Measurements from ENCODE around the gene NSD1. TPM values are rescaled to one million over a fixed set of nuclear protein-coding genes. Genes with fewer than 3 reads are reported as not detected.

Gene NSD1
- total RNA-seq, 1 donor from 2014 or later = 56.9 TPM

GRCh38 chr5:177309351-177310191, 176.0 kb downstream of the NSD1 start:
- no peak for DNase-seq

GRCh38 chr5:177310332-177310731, 176.8 kb downstream of the NSD1 start:
- no peak for DNase-seq

- no peak for DNase-seq
Measured at GRCh38 chr5:177310757-177311391, 177.3 kb downstream of the NSD1 start.

GRCh38 chr5:177311392-177311722, 177.8 kb downstream of the NSD1 start:
- no peak for DNase-seq

GRCh38 chr5:177311723-177312648, 178.4 kb downstream of the NSD1 start, which contains the start of gene MXD3:
MXD3 (minus strand) TSS chr5:177311898; CDS start chr5:177311830, 68 bp downstream.
- DNase-seq = peak; percentile 83

DNA sequence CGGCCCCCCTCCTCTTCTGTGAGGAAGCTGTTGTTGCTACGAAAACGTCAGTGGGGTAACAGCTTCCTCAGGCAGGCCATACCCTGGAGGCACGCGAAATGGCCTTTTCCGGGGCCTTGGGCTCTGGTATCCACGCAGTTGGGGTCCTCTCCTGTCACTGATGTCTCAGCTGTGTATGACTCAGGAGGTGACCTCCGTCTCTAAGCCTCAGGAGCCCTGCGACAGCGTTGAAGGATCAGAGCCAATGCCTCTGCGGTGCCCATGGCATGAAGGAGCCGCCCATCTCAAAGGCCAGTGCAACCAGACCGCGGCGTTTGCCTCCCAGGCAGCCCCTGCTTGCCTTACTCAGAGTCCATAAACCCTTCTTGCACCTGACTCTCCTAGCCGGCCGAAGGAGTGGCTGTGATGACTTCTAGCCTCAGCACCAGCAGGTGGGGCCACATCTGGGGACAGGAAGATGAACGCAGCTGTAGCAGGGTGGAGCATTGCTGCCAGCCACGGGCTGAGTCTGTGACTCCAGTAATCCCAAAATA, 179.1 kb downstream of the NSD1 start:
- DNase-seq = no peak

GRCh38 chr5:177313561-177314259, 180.1 kb downstream of the NSD1 start:
- DNase-seq = no peak

DNA sequence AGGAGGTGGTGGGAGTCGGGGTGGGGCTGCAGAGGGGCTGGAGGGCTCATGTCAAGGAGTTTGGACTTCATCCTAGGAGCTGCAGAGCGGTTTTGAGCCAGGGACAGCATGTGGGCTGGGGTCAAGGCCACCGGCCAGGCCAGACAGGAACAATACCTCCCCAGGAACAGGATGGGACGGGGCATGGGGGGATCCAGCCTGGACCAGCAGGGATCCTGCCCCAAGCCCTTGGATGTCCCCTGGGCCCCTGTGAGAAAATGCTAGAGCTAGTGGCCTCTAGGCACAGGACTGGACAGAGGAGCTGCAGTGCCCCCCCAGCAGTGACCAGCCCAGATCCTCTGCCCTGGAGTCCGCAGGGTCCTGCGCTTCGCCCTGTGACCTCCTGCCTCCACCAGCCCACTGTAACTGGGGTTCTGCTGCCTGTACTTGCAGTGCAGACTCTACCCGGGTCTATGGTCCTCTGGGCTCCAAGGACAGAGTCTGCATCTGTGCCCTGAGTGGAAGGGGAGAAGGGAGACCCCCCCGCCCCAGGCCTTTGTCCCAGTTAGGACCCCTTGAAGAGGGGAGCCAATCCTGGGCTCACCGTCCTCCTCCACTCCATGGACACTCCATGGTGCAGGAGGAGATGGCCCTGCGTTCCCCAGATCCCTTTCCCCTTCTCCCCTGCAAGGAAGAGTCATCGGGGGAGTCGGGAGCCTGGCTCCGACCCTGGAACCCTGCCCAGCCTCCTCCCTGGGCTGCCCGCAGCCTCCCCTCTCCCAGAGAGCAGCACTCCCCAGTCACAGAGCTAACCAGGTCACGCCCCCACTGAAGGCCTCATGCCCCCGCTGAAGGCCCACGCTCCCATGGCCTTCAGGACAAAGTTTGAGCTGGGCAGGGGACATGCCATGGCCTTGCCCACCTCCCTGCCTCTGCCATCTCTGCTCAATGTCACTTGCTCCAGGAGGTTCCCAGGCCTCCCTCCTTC, 181.1 kb downstream of the NSD1 start:
- DNase-seq = no peak

GRCh38 chr5:177315411-177315810, 181.8 kb downstream of the NSD1 start:
- DNase-seq = no peak

DNA sequence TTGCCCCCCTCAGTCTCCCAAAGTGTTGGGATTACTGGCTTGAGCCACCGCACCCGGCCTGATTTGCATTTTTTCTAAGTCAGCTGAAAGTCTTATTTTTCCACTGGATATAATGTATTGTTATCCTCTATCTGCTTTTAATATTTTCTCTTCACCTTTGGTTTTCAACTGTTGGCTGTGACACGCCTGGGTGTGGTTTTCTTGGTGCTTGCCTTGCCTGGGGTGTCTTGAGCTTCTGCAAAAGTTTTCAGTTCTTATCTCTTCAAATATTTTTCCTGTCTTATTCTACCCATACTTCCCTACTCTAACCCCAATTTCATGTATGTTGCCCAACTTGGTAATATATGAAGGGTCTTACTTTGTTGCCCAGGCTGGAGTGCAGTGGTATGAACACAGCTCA, 182.4 kb downstream of the NSD1 start:
- no peak for DNase-seq

DNA sequence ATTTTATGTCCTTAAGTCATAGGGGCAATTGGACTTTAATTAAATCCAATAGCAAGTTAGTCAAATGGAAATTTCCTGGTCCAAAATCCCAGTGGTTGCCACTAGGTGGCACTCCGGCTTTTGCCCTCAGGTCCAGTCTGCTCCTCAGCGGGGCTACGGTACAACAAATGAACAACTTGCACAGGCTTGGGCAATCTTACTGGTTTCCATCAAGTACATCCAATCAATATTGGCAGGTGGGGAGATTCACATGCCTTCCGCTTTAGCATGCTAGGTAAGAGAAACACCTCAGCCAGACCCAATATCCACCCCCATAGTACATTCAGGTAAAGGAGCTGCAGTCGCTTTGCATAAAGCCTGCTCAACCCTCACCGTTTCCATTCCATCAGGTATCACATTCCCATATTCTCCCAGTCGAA, 184.4 kb downstream of the NSD1 start:
- no peak for DNase-seq

DNA sequence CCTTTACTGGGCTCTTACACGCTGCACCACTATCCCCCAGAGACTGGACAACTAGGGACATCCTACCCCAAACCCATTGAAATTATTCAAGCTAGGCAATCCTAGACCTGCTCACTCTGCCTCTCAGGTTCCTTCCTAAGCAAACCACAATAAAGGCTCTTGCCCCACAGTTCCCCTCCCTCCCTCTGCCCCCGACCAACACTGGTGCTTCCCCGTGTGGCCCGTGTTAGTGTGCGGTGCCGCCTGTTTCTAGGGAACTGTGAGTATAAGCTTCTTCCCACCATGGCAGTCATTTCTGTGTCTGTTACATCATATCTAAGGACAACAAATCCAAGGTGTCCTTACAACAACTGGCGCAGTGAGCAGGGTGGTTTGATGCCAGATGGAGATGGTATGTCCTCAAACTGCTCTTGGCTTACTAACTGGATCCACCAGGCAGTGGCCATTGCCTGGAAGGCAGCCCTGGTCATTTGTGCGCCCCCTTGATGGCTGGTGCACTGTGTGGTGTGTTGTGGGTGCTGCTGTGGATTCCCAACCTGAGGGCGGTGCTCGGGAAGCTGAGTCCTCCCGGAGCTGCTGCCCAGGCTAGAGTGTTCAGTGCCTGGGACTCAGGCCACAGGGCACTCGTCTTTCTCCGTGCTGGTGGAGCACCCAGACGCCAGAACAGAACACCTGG, 186.5 kb downstream of the NSD1 start:
- no peak for DNase-seq

- no peak for DNase-seq
Measured at GRCh38 chr5:177320879-177321278, 187.3 kb downstream of the NSD1 start.

- no peak for DNase-seq
Measured at GRCh38 chr5:177325868-177326381, 192.4 kb downstream of the NSD1 start.

- no peak for DNase-seq
Measured at GRCh38 chr5:177327539-177328522, 194.3 kb downstream of the NSD1 start.

GRCh38 chr5:177328545-177329231, 195.1 kb downstream of the NSD1 start:
- no peak for DNase-seq

DNA sequence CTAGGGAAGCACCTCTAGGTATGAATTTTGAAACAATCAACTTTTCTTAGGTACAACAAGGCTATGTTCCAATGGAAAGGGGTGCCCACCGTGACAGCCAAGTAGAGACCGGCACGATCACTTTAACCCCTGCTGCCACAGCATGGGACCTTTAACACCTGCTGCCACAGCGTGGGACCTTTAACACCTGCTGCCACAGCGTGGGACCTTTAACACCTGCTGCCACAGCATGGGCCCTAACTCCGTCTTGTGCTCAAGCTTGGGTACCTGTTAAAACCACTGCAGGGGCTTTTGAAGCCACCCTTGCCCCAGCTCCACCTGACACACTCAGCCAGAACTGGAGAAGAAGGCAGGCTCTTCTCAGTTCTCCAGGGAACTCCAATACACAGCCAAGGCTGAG, 196.3 kb downstream of the NSD1 start:
- no peak for DNase-seq
